Measurements from ENCODE around the gene LRRTM4. TPM values are rescaled to one million over a fixed set of nuclear protein-coding genes. Genes with fewer than 3 reads are reported as not detected.

LRRTM4 gene
- polyA plus RNA-seq, 1 donor (not counting 4 experiments of a cell fraction or from before 2014, with no cell fraction given): not detected

- no peaks in the 10 kb centered on the region for H4K20me1 ChIP-seq (ENCODE audit: control insufficient read depth, extremely low read depth, insufficient read depth, low read length)
- DNase-seq (ENCODE audit: low read depth, low spot score) (no peak), FAIRE-seq (no peak)
- H3K79me2 ChIP-seq (ENCODE audit: control insufficient read depth, insufficient read depth, low read length): no peaks in the 10 kb centered on the region
- H3K27me3 ChIP-seq (ENCODE audit: control insufficient read depth, extremely low read depth, insufficient read depth, low read length): no peaks in the 10 kb centered on the region
- no peak overlapping the region for H3K4me3 ChIP-seq (ENCODE audit: control insufficient read depth in 2 of 3, extremely low read depth in 1 of 3, insufficient read depth in 2 of 3, low read depth in 1 of 3, low read length in 3 of 3)
- no peak overlapping the region for H3K4me2 ChIP-seq (ENCODE audit: control insufficient read depth, extremely low read depth, insufficient read depth, low read depth, low read length)
- no peaks in the 10 kb centered on the region for H3K36me3 ChIP-seq (ENCODE audit: control insufficient read depth in 2 of 2, extremely low read depth in 1 of 2, insufficient read depth in 2 of 2, low read length in 2 of 2)
- dilution Hi-C loops (cut with MboI; ENCODE audit: extremely low pct_ligation_motif_present, low sequenced_read_pairs): no loop called here
- no peak overlapping the region for H3K9ac ChIP-seq (ENCODE audit: control insufficient read depth, extremely low read depth, insufficient read depth, low read length)
- no peaks in the 10 kb centered on the region for H3K4me1 ChIP-seq (ENCODE audit: control insufficient read depth, extremely low read depth, insufficient read depth, low read length)
- no peaks in the 10 kb centered on the region for H3K9me1 ChIP-seq (ENCODE audit: control insufficient read depth, extremely low read depth, insufficient read depth, low read length)
- TF ChIP-seq EZH2 (IDR thresholded peaks at IDR 0.05; ENCODE audit: low read length) (no peak), CTCF (optimal IDR thresholded peaks at IDR 0.05 in 1 of 3, IDR thresholded peaks at IDR 0.05 in 1 of 3, conservative IDR thresholded peaks at IDR 0.05 in 1 of 3; ENCODE audit: extremely low read depth in 1 of 3, insufficient read depth in 2 of 3, low read length in 3 of 3) (no peak)
- no peak overlapping the region for H2AFZ ChIP-seq (ENCODE audit: control insufficient read depth, low read length)
- no peak overlapping the region for H3K27ac ChIP-seq (ENCODE audit: control insufficient read depth, insufficient read depth, low read length)
- H3K9me3 ChIP-seq (ENCODE audit: control insufficient read depth, low read depth, low read length): no peaks in the 10 kb centered on the region
These were observed 436.1 kb downstream of the LRRTM4 start for GRCh38 chr2:77086051-77086450.

- Histone ChIP-seq H2AFZ (ENCODE audit: control insufficient read depth, low read length) (no peak overlapping the region), H4K20me1 (ENCODE audit: control insufficient read depth, extremely low read depth, insufficient read depth, low read length) (no peaks in the 10 kb centered on the region), H3K27ac (ENCODE audit: control insufficient read depth, insufficient read depth, low read length) (no peak overlapping the region), H3K36me3 (ENCODE audit: control insufficient read depth in 2 of 2, extremely low read depth in 1 of 2, insufficient read depth in 2 of 2, low read length in 2 of 2) (no peaks in the 10 kb centered on the region), H3K9ac (ENCODE audit: control insufficient read depth, extremely low read depth, insufficient read depth, low read length) (no peak overlapping the region), H3K4me1 (ENCODE audit: control insufficient read depth, extremely low read depth, insufficient read depth, low read length) (no peaks in the 10 kb centered on the region), H3K79me2 (ENCODE audit: control insufficient read depth, insufficient read depth, low read length) (no peaks in the 10 kb centered on the region), H3K9me3 (ENCODE audit: control insufficient read depth, low read depth, low read length) (no peaks in the 10 kb centered on the region), H3K4me2 (ENCODE audit: control insufficient read depth, extremely low read depth, insufficient read depth, low read depth, low read length) (no peak overlapping the region), H3K27me3 (ENCODE audit: control insufficient read depth, extremely low read depth, insufficient read depth, low read length) (no peaks in the 10 kb centered on the region), H3K9me1 (ENCODE audit: control insufficient read depth, extremely low read depth, insufficient read depth, low read length) (no peaks in the 10 kb centered on the region), H3K4me3 (ENCODE audit: control insufficient read depth in 2 of 3, extremely low read depth in 1 of 3, insufficient read depth in 2 of 3, low read depth in 1 of 3, low read length in 3 of 3) (no peak overlapping the region)
- DNase-seq (ENCODE audit: low read depth, low spot score): no peak
- dilution Hi-C loops (cut with MboI; ENCODE audit: extremely low pct_ligation_motif_present, low sequenced_read_pairs): no loop called here
- TF ChIP-seq CTCF (optimal IDR thresholded peaks at IDR 0.05 in 1 of 3, IDR thresholded peaks at IDR 0.05 in 1 of 3, conservative IDR thresholded peaks at IDR 0.05 in 1 of 3; ENCODE audit: extremely low read depth in 1 of 3, insufficient read depth in 2 of 3, low read length in 3 of 3) (no peak), EZH2 (IDR thresholded peaks at IDR 0.05; ENCODE audit: low read length) (no peak)
- FAIRE-seq: no peak
These were observed 436.6 kb downstream of the LRRTM4 start for GRCh38 chr2:77085561-77085960.
